ENCODE measurements around the gene CCDC149.

Gene CCDC149

DNA sequence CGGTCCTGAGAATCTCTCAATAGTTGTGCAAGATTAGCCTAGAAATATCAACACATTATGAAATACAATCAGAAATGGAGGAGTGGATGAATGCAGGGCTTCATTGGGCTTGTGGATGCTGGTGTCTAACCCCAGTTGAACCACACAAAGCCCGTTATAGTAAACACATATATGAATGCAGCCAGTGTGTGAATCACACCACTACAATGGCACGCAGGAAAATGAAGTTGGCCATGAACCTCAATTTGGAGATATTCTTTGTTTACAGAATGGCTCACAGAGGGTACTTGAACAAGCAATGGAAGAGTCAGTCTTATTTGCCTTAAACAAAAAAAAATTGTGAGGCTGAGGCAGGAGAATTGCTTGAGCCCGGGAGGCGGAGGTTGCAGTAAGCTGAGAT lies 59.7 kb downstream of the CCDC149 start:
- no peak for DNase-seq
- in situ Hi-C loops (cut with MboI; ENCODE audit: low pct_unique_long_range_greater_than_20kb, low sequenced_read_pairs) = no loop called here

GRCh38 chr4:24850674-24851073 lies 62.2 kb downstream of the CCDC149 start:
- DNase-seq = no peak
- in situ Hi-C loops (cut with MboI; ENCODE audit: low pct_unique_long_range_greater_than_20kb, low sequenced_read_pairs) = no loop called here

GRCh38 chr4:24849756-24850155 lies 63.1 kb downstream of the CCDC149 start:
- in situ Hi-C loops (cut with MboI; ENCODE audit: low pct_unique_long_range_greater_than_20kb, low sequenced_read_pairs) = no loop called here

DNA sequence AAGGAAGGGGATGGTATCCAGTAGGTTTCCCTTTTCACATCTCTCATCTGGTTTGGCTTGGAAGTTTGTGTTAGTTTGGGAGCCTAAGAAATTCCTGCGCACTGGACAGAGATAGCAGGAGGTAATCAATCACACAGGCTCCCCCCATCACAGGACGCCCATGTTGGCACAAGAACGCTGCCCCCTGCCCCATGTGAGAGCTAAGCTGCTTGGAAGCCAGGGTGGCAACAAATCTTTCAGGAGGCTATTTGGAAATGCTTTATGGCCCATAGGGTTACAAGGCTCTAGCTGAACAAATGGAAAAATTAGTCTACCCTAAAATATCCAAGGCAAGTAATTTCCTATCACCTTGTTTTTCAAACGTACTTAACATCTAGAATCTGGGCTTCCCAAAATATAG lies 63.5 kb downstream of the CCDC149 start:
- no peak for DNase-seq
- in situ Hi-C loops (cut with MboI; ENCODE audit: low pct_unique_long_range_greater_than_20kb, low sequenced_read_pairs) = no loop called here

More at GRCh38 chr4:24849756-24850155, 63.1 kb downstream of the CCDC149 start:
- no peak for DNase-seq

DNA sequence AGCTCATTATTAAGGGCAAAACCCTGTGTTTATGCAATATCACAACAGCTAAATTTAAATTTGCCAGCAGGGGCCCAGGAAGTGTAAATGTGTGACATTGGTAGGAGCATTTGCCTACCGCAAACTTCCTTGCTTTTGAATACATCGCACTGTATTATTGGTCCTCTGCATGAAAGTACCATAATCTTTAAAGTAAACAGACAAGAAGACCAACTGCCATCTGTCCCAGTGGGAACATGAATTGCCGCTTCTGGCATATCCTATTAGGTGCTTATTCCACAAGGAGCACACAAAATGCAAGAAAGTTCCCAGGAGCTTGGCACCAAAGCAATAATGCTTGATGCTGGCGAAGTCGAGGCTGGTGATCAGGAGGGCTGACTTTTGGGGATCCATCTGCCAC lies 66.1 kb downstream of the CCDC149 start:
- in situ Hi-C loops (cut with MboI; ENCODE audit: low pct_unique_long_range_greater_than_20kb, low sequenced_read_pairs) = no loop called here
- no peak for DNase-seq

GRCh38 chr4:24845902-24846301 lies 66.9 kb downstream of the CCDC149 start:
- no peak for DNase-seq
- in situ Hi-C loops (cut with MboI; ENCODE audit: low pct_unique_long_range_greater_than_20kb, low sequenced_read_pairs) = no loop called here

- DNase-seq = no peak
- in situ Hi-C loops (cut with MboI; ENCODE audit: low pct_unique_long_range_greater_than_20kb, low sequenced_read_pairs) = no loop called here
Observed at GRCh38 chr4:24845132-24845531, 67.7 kb downstream of the CCDC149 start.

DNA sequence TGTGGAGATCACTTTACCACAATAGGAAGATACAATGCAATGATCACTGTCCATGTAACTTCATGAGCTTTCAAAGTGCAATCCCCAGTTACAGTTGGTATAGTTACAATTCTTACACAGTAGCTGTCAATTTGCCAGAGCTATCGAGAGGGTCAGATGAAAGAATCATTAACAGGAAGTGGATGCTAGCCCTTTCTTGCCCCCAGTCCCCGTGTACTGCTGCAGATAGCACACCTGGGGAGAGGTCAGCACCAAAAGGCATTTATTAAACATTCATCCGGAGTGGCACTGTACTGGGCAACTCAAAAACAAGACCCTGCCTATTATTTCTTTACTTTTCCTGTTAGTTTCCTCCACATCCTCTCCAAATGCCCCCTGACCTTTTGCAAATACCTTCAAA lies 69.7 kb downstream of the CCDC149 start:
- in situ Hi-C loops (cut with MboI; ENCODE audit: low pct_unique_long_range_greater_than_20kb, low sequenced_read_pairs) = no loop called here
- no peak for DNase-seq

DNA sequence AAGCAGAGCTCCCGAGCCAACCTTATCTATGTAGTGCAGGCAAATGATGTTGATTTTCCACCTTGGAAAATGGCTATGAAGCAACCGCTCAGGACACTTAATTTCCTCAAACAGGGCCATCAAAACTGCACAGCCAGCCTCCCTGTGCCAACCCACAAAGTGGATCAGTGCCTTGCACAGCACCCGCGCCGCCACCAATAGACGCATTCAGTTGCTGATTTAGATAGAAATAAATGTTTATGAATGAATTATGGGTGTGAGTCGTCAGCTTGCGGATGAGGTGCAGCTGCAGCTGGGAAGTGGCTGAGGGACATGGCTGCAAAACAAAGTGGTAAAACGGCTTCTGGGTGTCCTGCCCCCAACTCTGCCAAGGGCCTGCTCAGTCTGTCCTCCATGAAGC lies 70.5 kb downstream of the CCDC149 start:
- no peak for DNase-seq
- in situ Hi-C loops (cut with MboI; ENCODE audit: low pct_unique_long_range_greater_than_20kb, low sequenced_read_pairs) = no loop called here

- in situ Hi-C loops (cut with MboI; ENCODE audit: low pct_unique_long_range_greater_than_20kb, low sequenced_read_pairs) = no loop called here
- no peak for DNase-seq
Observed at GRCh38 chr4:24840826-24841543, 71.9 kb downstream of the CCDC149 start.

DNA sequence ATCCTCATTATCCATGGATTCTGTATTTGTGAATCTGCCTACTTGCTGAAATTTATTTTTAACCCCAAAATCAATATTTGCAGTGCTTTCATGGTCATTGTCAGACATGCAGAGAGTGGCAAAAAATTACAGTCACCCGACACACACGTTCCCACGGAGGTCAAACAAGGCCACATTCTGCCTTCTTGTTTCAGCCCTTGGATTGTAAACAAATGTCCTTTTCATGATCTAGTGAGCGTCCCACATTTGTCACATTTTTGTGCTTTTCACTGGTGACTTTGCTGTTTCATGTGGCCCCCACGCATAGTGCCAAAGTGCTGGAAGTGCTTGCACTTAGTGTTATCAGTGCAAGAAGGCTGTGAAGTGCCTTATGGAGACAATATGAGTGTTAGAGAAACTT lies 72.5 kb downstream of the CCDC149 start:
- DNase-seq = no peak
- in situ Hi-C loops (cut with MboI; ENCODE audit: low pct_unique_long_range_greater_than_20kb, low sequenced_read_pairs) = no loop called here

- no peak for DNase-seq
- in situ Hi-C loops (cut with MboI; ENCODE audit: low pct_unique_long_range_greater_than_20kb, low sequenced_read_pairs) = no loop called here
Observed at GRCh38 chr4:24837781-24838180, 75.1 kb downstream of the CCDC149 start.

DNA sequence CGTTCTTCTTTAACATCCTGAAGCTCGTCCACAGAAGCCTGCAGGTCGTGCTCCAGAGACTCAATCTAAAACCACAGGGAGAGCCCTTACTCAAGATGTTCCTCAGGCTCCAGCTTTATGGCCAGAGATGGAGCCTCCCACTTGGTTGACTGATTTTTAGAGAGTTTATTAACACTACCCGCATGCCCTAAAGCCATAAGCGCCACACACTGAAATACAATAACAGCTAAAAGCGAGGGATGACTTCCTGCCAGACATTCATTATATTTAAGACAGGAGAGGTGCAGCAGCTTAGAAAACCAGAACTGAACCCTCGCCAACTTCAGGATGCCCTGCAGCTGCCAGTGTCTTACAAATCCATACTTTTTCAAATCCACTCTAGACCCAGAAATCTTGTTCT lies 75.5 kb downstream of the CCDC149 start:
- DNase-seq = no peak
- in situ Hi-C loops (cut with MboI; ENCODE audit: low pct_unique_long_range_greater_than_20kb, low sequenced_read_pairs) = no loop called here

- no peak for DNase-seq
- in situ Hi-C loops (cut with MboI; ENCODE audit: low pct_unique_long_range_greater_than_20kb, low sequenced_read_pairs) = no loop called here
Observed at GRCh38 chr4:24836661-24837242, 76.1 kb downstream of the CCDC149 start.

DNA sequence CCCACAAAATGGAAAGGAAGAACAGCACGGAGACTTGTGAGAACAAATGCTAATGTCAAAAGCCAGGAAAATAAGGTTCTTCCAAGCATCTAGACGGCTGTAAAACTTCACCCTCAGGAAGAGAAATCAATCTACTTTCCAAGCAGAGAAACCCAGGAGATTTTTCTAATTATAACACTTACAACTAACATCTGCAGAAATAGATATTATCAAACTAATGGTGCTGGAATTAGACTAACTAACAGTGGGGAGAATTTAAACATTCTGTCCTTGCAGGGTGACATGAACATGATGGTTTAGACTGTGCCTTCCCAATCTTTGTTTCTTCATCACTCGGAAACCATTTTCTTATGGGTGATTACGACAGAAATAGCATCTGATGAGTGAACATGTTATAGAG lies 77.1 kb downstream of the CCDC149 start:
- in situ Hi-C loops (cut with MboI; ENCODE audit: low pct_unique_long_range_greater_than_20kb, low sequenced_read_pairs) = no loop called here
- no peak for DNase-seq

DNA sequence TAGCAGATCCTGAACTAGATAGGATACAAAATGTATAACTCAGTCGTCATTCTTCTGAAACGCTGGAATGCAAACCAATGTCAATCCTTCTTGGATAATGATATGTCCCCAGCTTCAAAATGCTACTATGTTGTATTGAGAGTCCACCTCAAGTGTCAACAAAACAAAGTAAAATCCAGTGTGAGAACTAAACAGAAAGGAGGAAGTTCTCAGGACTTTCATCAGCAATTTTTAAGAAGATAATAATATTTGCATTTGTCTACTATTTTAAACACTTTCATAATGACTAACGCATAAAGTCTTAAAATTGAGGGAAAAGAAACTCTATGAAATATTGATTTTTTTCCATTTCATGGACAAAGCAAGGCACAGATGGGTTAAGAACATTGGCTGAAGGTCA lies 81.2 kb downstream of the CCDC149 start:
- DNase-seq = no peak
- in situ Hi-C loops (cut with MboI; ENCODE audit: low pct_unique_long_range_greater_than_20kb, low sequenced_read_pairs) = no loop called here

- DNase-seq = no peak
- in situ Hi-C loops (cut with MboI; ENCODE audit: low pct_unique_long_range_greater_than_20kb, low sequenced_read_pairs) = no loop called here
Observed at GRCh38 chr4:24824720-24825119, 88.1 kb downstream of the CCDC149 start.

- DNase-seq = no peak
- in situ Hi-C loops (cut with MboI; ENCODE audit: low pct_unique_long_range_greater_than_20kb, low sequenced_read_pairs) = no loop called here
Observed at GRCh38 chr4:24820541-24820940, 92.3 kb downstream of the CCDC149 start.

- in situ Hi-C loops (cut with MboI; ENCODE audit: low pct_unique_long_range_greater_than_20kb, low sequenced_read_pairs) = no loop called here
- DNase-seq = no peak
Observed at GRCh38 chr4:24816797-24817196, 96.0 kb downstream of the CCDC149 start.

DNA sequence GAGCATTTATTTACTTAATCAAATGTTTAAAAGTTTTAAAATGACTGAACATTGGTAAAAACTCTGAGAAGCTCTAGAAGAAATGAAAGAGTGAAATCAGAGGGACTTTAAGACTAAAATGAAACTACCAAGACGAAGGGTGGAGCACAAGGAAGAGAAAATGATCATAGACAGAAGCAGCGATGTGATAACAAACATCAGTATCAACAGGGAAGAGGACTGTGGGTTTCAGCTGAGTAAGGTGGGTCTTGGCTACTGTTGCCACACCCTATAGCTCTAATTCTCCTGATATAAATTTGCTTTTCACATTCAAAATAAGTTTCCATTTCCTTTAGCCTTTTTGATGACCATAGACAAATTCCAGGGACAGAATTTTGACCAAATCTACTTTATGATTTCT lies 99.1 kb downstream of the CCDC149 start:
- in situ Hi-C loops (cut with MboI; ENCODE audit: low pct_unique_long_range_greater_than_20kb, low sequenced_read_pairs) = no loop called here
- no peak for DNase-seq

Measured in KBM-7 (cell line).